ENCODE data around the gene MAGI1.

Gene MAGI1

DNA sequence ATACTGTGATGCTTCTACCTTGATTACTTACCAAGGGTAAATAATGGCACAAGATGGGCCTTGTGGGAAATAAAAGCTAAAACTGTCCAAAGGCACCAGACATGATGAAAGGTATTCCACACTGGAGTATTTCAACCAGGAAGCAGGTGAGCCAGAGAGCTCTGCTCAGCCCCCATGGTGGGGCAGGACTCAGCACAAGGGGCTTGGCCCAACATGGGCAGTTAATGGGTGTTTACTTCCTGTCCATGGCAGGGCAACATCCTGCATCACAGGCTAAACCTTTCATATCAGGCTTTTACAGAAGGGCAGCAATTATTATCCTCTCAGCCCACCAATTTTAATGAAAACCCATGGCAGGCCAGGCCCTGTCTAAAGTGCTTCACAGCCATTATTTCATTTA, 38.2 kb downstream of the MAGI1 start:
- Histone ChIP-seq H3K36me3 (ENCODE audit: insufficient read depth, low read length) (no peaks in the 10 kb centered on the region), H3K27me3 (ENCODE audit: insufficient read depth, low read length, poor library complexity, severe bottlenecking) (no peaks in the 10 kb centered on the region), H3K9me3 (ENCODE audit: insufficient read depth, low read depth, low read length) (no peaks in the 10 kb centered on the region), H3K79me2 (ENCODE audit: insufficient read depth, low read length) (no peaks in the 10 kb centered on the region), H3F3A (ENCODE audit: low read depth) (no peaks in the 10 kb centered on the region), H3K9me2 (replicated peaks; ENCODE audit: low read depth, low read length) (no peaks in the 10 kb centered on the region), H3K9ac (ENCODE audit: low read depth, low read length, poor library complexity, severe bottlenecking) (no peak overlapping the region), H4K20me1 (ENCODE audit: insufficient read depth, low read length, poor library complexity, severe bottlenecking) (no peaks in the 10 kb centered on the region), H2AFZ (ENCODE audit: low read length) (no peak overlapping the region), H3K4me3 (ENCODE audit: low read length, poor library complexity, severe bottlenecking) (no peak overlapping the region), H3K4me2 (ENCODE audit: low read depth, low read length, poor library complexity, severe bottlenecking) (no peak overlapping the region), H3K4me1 (ENCODE audit: insufficient read depth, low read length, poor library complexity, severe bottlenecking) (peaks cover 9% of the 10 kb centered on the region)
- TF ChIP-seq, protein P1, sequence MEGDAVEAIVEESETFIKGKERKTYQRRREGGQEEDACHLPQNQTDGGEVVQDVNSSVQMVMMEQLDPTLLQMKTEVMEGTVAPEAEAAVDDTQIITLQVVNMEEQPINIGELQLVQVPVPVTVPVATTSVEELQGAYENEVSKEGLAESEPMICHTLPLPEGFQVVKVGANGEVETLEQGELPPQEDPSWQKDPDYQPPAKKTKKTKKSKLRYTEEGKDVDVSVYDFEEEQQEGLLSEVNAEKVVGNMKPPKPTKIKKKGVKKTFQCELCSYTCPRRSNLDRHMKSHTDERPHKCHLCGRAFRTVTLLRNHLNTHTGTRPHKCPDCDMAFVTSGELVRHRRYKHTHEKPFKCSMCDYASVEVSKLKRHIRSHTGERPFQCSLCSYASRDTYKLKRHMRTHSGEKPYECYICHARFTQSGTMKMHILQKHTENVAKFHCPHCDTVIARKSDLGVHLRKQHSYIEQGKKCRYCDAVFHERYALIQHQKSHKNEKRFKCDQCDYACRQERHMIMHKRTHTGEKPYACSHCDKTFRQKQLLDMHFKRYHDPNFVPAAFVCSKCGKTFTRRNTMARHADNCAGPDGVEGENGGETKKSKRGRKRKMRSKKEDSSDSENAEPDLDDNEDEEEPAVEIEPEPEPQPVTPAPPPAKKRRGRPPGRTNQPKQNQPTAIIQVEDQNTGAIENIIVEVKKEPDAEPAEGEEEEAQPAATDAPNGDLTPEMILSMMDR (conservative IDR thresholded peaks at IDR 0.05; ENCODE audit: low read length): no peak
- no peak for TF ChIP-seq EZH2phosphoT487 (IDR thresholded peaks at IDR 0.05; ENCODE audit: borderline replicate concordance)

DNA sequence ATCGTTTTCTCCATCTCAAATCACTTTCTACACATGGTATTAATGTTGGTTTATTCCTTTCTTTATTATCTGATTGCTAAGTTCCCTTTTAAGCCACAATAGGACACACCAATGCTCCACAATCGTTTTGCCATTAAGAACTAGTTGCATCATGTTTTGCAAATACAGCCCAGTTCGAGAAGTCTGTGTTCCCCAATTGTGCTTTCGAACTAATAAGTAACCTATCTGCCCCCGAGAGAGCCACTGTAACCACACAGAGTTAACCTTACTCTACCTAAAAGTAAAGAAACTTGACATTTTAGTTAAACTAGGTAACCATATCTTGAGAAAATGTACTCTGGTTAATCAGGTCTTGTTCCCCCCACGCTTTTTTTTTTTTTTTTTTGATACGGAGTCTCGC, 39.1 kb downstream of the MAGI1 start:
- Histone ChIP-seq H3F3A (ENCODE audit: low read depth) (no peaks in the 10 kb centered on the region), H3K79me2 (ENCODE audit: insufficient read depth, low read length) (no peaks in the 10 kb centered on the region), H2AFZ (ENCODE audit: low read length) (no peak overlapping the region), H3K9me2 (replicated peaks; ENCODE audit: low read depth, low read length) (no peaks in the 10 kb centered on the region), H3K36me3 (ENCODE audit: insufficient read depth, low read length) (no peaks in the 10 kb centered on the region), H3K27me3 (ENCODE audit: insufficient read depth, low read length, poor library complexity, severe bottlenecking) (no peaks in the 10 kb centered on the region), H3K4me2 (ENCODE audit: low read depth, low read length, poor library complexity, severe bottlenecking) (no peak overlapping the region), H4K20me1 (ENCODE audit: insufficient read depth, low read length, poor library complexity, severe bottlenecking) (no peaks in the 10 kb centered on the region), H3K4me1 (ENCODE audit: insufficient read depth, low read length, poor library complexity, severe bottlenecking) (peaks cover 9% of the 10 kb centered on the region), H3K4me3 (ENCODE audit: low read length, poor library complexity, severe bottlenecking) (no peak overlapping the region), H3K9me3 (ENCODE audit: insufficient read depth, low read depth, low read length) (no peaks in the 10 kb centered on the region), H3K9ac (ENCODE audit: low read depth, low read length, poor library complexity, severe bottlenecking) (no peak overlapping the region)
- TF ChIP-seq, protein P1 (conservative IDR thresholded peaks at IDR 0.05; ENCODE audit: low read length): no peak
- TF ChIP-seq EZH2phosphoT487 (IDR thresholded peaks at IDR 0.05; ENCODE audit: borderline replicate concordance): no peak

DNA sequence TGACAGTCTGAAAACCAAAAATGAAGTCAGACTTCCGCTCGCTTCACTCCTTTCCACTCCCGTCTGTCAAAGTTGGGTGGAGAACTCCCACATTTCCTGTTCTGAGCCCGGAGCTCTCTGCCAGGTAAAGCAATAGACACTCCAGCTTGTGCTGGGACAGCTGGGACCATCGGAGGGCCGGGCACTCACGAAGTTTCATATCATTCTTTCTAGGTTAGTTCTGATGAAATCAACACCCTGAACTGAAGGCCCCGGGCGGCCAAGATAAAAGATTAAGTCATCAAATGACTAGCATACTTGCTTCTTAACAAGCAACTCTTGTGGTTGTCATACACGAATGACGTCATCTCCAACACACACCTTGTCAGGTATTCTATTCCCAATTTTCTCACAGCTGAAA, 42.1 kb downstream of the MAGI1 start:
- no peaks in the 10 kb centered on the region for H3K9me3 ChIP-seq (ENCODE audit: insufficient read depth, low read depth, low read length)
- H3K4me2 ChIP-seq (ENCODE audit: low read depth, low read length, poor library complexity, severe bottlenecking): no peak overlapping the region
- no peaks in the 10 kb centered on the region for H3K79me2 ChIP-seq (ENCODE audit: insufficient read depth, low read length)
- H2AFZ ChIP-seq (ENCODE audit: low read length): no peak overlapping the region
- peaks cover 9% of the 10 kb centered on the region for H3K4me1 ChIP-seq (ENCODE audit: insufficient read depth, low read length, poor library complexity, severe bottlenecking)
- H3K27me3 ChIP-seq (ENCODE audit: insufficient read depth, low read length, poor library complexity, severe bottlenecking): no peaks in the 10 kb centered on the region
- H3K9ac ChIP-seq (ENCODE audit: low read depth, low read length, poor library complexity, severe bottlenecking): no peak overlapping the region
- H3F3A ChIP-seq (ENCODE audit: low read depth): no peaks in the 10 kb centered on the region
- H3K36me3 ChIP-seq (ENCODE audit: insufficient read depth, low read length): no peaks in the 10 kb centered on the region
- no peaks in the 10 kb centered on the region for H4K20me1 ChIP-seq (ENCODE audit: insufficient read depth, low read length, poor library complexity, severe bottlenecking)
- H3K4me3 ChIP-seq (ENCODE audit: low read length, poor library complexity, severe bottlenecking): no peak overlapping the region
- H3K9me2 ChIP-seq (replicated peaks; ENCODE audit: low read depth, low read length): no peaks in the 10 kb centered on the region
- no peak for TF ChIP-seq EZH2phosphoT487 (IDR thresholded peaks at IDR 0.05; ENCODE audit: borderline replicate concordance)

DNA sequence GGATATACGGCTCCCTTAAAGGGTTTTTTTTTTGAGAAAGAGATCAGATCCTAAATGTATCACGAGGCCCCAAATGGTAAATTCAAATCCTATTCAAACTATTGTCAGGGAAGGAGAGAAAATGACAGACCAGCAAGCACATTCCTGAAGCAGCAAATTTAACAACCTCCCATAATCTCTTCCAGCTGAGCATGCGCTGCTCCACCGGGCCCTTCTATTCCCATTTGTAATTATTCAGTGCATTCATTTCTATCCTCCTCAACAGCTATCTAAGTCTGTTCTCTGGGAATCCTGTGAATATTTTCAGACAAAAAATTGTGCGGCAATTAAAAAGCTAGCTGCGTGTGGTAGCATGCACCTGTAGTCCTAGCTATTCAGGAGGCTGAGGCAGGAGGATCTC, 43.2 kb downstream of the MAGI1 start:
- Histone ChIP-seq H3K9me2 (replicated peaks; ENCODE audit: low read depth, low read length) (no peaks in the 10 kb centered on the region), H3K4me2 (ENCODE audit: low read depth, low read length, poor library complexity, severe bottlenecking) (no peak overlapping the region), H3K9ac (ENCODE audit: low read depth, low read length, poor library complexity, severe bottlenecking) (no peak overlapping the region)

More for the DNA sequence above, 43.2 kb downstream of the MAGI1 start:
- H3K9me3 ChIP-seq (ENCODE audit: insufficient read depth, low read depth, low read length): no peaks in the 10 kb centered on the region
- H3F3A ChIP-seq (ENCODE audit: low read depth): no peaks in the 10 kb centered on the region
- no peak overlapping the region for H3K4me3 ChIP-seq (ENCODE audit: low read length, poor library complexity, severe bottlenecking)
- H3K79me2 ChIP-seq (ENCODE audit: insufficient read depth, low read length): no peaks in the 10 kb centered on the region
- H3K36me3 ChIP-seq (ENCODE audit: insufficient read depth, low read length): no peaks in the 10 kb centered on the region
- no peaks in the 10 kb centered on the region for H3K27me3 ChIP-seq (ENCODE audit: insufficient read depth, low read length, poor library complexity, severe bottlenecking)
- peaks cover 4% of the 10 kb centered on the region for H3K4me1 ChIP-seq (ENCODE audit: insufficient read depth, low read length, poor library complexity, severe bottlenecking)
- no peaks in the 10 kb centered on the region for H4K20me1 ChIP-seq (ENCODE audit: insufficient read depth, low read length, poor library complexity, severe bottlenecking)
- H2AFZ ChIP-seq (ENCODE audit: low read length): no peak overlapping the region
- TF ChIP-seq, protein P1 (conservative IDR thresholded peaks at IDR 0.05; ENCODE audit: low read length): no peak
- no peak for TF ChIP-seq EZH2phosphoT487 (IDR thresholded peaks at IDR 0.05; ENCODE audit: borderline replicate concordance)

Data from Loucy (cell line).